Measurements from ENCODE around the gene CFAP58. TPM values are rescaled to one million over a fixed set of nuclear protein-coding genes. Genes with fewer than 3 reads are reported as not detected.

CFAP58 gene
- total RNA-seq, 1 experiment from 2014 or later: 0.63 TPM

- Histone ChIP-seq H3K9ac (ENCODE audit: extremely low read depth, insufficient read length, low read length) (no peak overlapping the region), H3K4me2 (ENCODE audit: insufficient read depth, insufficient read length, low read length) (no peak overlapping the region), H2BK12ac (ENCODE audit: insufficient read length, low read depth, low read length) (no peak overlapping the region), H3K56ac (ENCODE audit: insufficient read length, low read depth, low read length) (no peak overlapping the region), H3T11ph (ENCODE audit: low read length) (no peak overlapping the region), H2AFZ (ENCODE audit: low read length) (no peak overlapping the region), H3K79me1 (ENCODE audit: insufficient read depth, low read depth, low read length, poor library complexity, severe bottlenecking) (no peaks in the 10 kb centered on the region), H4K8ac (replicated peaks; ENCODE audit: insufficient read length, low read depth, low read length) (no peak overlapping the region), H3K4ac (ENCODE audit: low read depth, low read length) (no peak overlapping the region), H4K20me1 (ENCODE audit: control insufficient read depth, insufficient read depth, insufficient read length) (no peaks in the 10 kb centered on the region), H4K5ac (ENCODE audit: insufficient read length, low read depth, low read length) (no peak overlapping the region), H3K14ac (ENCODE audit: insufficient read depth, low read length) (no peak overlapping the region), H3K23ac (ENCODE audit: insufficient read length, low read depth, low read length) (no peak overlapping the region), H2BK5ac (ENCODE audit: insufficient read length, low read length) (no peak overlapping the region), H2BK15ac (ENCODE audit: low read depth, low read length) (no peak overlapping the region), H3K79me2 (ENCODE audit: insufficient read depth, low read length) (no peaks in the 10 kb centered on the region), H3K4me1 (ENCODE audit: insufficient read depth, low read length) (peaks cover 3% of the 10 kb centered on the region; the same call in 1 of the 2 replicates), H2BK20ac (ENCODE audit: low read depth, low read length, poor library complexity, severe bottlenecking) (no peak overlapping the region), H3K18ac (ENCODE audit: insufficient read length, low read depth, low read length) (no peak overlapping the region), H3K23me2 (ENCODE audit: insufficient read length, low read depth, low read length, poor library complexity, severe bottlenecking) (no peaks in the 10 kb centered on the region), H4K91ac (ENCODE audit: insufficient read length, low read depth, low read length) (no peak overlapping the region), H3K27me3 (ENCODE audit: insufficient read depth, low read length) (no peaks in the 10 kb centered on the region), H2AK5ac (ENCODE audit: insufficient read length, low read length) (no peak overlapping the region), H3K9me3 (ENCODE audit: control insufficient read depth, low read depth, low read length) (no peaks in the 10 kb centered on the region), H3K27ac (ENCODE audit: insufficient read length, low read depth, low read length) (no peak overlapping the region), H2BK120ac (ENCODE audit: low read depth, low read length, poor library complexity, severe bottlenecking) (no peak overlapping the region)
- TF ChIP-seq CTCF (conservative IDR thresholded peaks at IDR 0.05): no peak
- DNase-seq: no peak
- H3K9me3 Mint-ChIP-seq: no peaks in the 10 kb centered on the region
- H3K36me3 Mint-ChIP-seq (ENCODE audit: insufficient read depth in 1 of 3, low read depth in 3 of 3): no peaks in the 10 kb centered on the region
- H3K4me1 Mint-ChIP-seq: peaks cover 5 to 13% of the 10 kb centered on the region in 2 experiments
- no CpG with 5 or more reads among the region's 3 CpGs for WGBS (ENCODE audit: extremely low coverage, insufficient read length, low lambda C conversion rate)
- H3K27me3 Mint-ChIP-seq (ENCODE audit: low read depth): no peaks in the 10 kb centered on the region
- H3K4me3 Mint-ChIP-seq: no peak overlapping the region
- H3K27ac Mint-ChIP-seq: 0 out of 7 replicates have a peak overlapping the region, but pooled peaks of 1 of the 3 experiments have one; percentile 49
These were observed 95.8 kb downstream of the CFAP58 start for GRCh38 chr10:104449391-104449790.
